OCI-LY1 (cell line): ENCODE data around the gene CFP.

Source experiments
- EZH2 ChIP-seq: fragments of 200-600 bp; sonication (generic), shearing (Covaris generic); IDR thresholded peaks from 2 replicates; pipeline ENCODE4 v1.8.0; 2017; ENCODE audit warnings: borderline replicate concordance, mixed run types, mild to moderate bottlenecking, antibody characterized with exemption, low read length, moderate library complexity, mixed read lengths
- TF ChIP-seq, protein P1 (sequence below): fragments of 200-600 bp; sonication (generic), shearing (Covaris generic); IDR thresholded peaks from 2 replicates; pipeline ENCODE4 v1.5.1; 2017; ENCODE audit warnings: mild to moderate bottlenecking, antibody characterized with exemption, low read length, moderate library complexity, mixed read lengths

DNA sequence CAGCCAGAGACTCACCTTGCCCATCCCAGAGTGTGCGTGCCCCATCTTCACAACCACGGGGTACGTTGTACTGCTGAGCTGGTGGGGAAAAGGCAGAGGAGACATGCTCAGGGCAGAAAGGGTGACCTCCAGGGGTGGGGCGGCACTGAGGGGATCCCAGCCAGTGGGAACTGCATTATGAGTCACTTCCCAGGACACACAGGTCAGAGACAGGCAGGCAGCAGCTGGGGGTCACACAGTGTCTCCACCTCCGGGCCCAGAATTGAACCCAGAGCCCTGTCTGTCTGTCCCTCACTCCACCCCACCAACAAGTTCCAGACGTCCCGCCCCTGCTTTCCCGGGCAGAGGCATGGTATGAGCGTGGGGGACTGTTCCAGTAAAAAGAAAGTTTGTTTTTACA, 52.3 kb downstream of the CFP start:
- TF ChIP-seq, protein P1, sequence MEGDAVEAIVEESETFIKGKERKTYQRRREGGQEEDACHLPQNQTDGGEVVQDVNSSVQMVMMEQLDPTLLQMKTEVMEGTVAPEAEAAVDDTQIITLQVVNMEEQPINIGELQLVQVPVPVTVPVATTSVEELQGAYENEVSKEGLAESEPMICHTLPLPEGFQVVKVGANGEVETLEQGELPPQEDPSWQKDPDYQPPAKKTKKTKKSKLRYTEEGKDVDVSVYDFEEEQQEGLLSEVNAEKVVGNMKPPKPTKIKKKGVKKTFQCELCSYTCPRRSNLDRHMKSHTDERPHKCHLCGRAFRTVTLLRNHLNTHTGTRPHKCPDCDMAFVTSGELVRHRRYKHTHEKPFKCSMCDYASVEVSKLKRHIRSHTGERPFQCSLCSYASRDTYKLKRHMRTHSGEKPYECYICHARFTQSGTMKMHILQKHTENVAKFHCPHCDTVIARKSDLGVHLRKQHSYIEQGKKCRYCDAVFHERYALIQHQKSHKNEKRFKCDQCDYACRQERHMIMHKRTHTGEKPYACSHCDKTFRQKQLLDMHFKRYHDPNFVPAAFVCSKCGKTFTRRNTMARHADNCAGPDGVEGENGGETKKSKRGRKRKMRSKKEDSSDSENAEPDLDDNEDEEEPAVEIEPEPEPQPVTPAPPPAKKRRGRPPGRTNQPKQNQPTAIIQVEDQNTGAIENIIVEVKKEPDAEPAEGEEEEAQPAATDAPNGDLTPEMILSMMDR: no peak
- TF ChIP-seq EZH2: no peak
